ENCODE data around the gene PCMTD2.
"Not testable (repeated sequence)": the region's sequence is repeated elsewhere in the genome, so short reads cannot be mapped to it uniquely, and the experiment has no call there.

PCMTD2 gene

GRCh38 chr20:64315884-64316283, 60.3 kb downstream of the PCMTD2 start:
- not testable (repeated sequence) for H3K9ac ChIP-seq (ENCODE audit: low read length in 2 of 2); H3K9me3 ChIP-seq (ENCODE audit: control insufficient read depth in 2 of 2, low read length in 2 of 2); H3K36me3 ChIP-seq (ENCODE audit: control insufficient read depth in 2 of 2, insufficient read depth in 2 of 2, low read length in 2 of 2); H3K4me3 ChIP-seq (ENCODE audit: low read length in 2 of 2); H3K27me3 ChIP-seq (ENCODE audit: control insufficient read depth in 1 of 2, insufficient read depth in 2 of 2, low read length in 2 of 2); H3K27ac ChIP-seq (ENCODE audit: low read length); H3K4me1 ChIP-seq (ENCODE audit: control insufficient read depth, insufficient read depth, low read length)

DNA sequence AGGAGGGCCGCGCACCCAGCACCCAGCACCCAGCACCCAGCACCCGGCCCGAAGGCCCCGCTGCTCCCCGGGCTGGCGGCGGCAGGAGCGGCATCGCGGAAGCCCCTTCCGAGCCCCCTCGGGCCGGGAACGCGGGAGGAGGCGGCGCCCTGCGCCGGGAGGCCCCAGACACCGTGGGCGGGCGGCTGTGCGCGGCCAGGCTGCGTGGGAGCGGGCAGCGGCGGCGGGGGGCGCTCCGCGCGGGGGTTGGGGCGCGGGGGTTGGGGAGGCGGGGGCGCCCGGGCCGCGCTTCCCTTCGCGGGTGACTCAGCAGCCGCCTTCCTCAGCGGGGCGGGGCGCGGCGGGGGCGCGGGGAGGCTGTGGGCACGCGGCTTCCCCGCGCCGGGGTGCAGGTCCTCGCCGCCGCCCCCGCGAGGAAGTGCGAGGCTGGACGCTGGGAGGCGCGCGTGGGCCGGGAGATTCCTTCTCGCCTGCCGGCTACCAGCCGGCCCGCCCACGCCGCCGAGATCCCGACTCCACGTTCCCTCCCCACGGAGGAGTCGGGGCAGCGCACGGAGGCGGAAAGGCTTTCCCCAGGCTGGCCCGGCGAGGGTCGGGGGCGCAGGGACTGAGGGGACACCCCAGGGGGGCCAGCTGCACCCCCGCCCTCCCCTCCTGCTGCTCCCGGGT, 61.0 kb downstream of the PCMTD2 start:
- not testable (repeated sequence) for H3K9me3 ChIP-seq (ENCODE audit: control insufficient read depth in 2 of 2, low read length in 2 of 2); H3K9ac ChIP-seq (ENCODE audit: low read length in 2 of 2); H3K27me3 ChIP-seq (ENCODE audit: control insufficient read depth in 1 of 2, insufficient read depth in 2 of 2, low read length in 2 of 2); H3K36me3 ChIP-seq (ENCODE audit: control insufficient read depth in 2 of 2, insufficient read depth in 2 of 2, low read length in 2 of 2); H3K4me3 ChIP-seq (ENCODE audit: low read length in 2 of 2); H3K4me1 ChIP-seq (ENCODE audit: control insufficient read depth, insufficient read depth, low read length); H3K27ac ChIP-seq (ENCODE audit: low read length)

- H3K27me3 ChIP-seq (ENCODE audit: control insufficient read depth in 1 of 2, insufficient read depth in 2 of 2, low read length in 2 of 2); H3K4me3 ChIP-seq (ENCODE audit: low read length in 2 of 2); H3K36me3 ChIP-seq (ENCODE audit: control insufficient read depth in 2 of 2, insufficient read depth in 2 of 2, low read length in 2 of 2); H3K4me1 ChIP-seq (ENCODE audit: control insufficient read depth, insufficient read depth, low read length); H3K9ac ChIP-seq (ENCODE audit: low read length in 2 of 2); H3K9me3 ChIP-seq (ENCODE audit: control insufficient read depth in 2 of 2, low read length in 2 of 2); H3K27ac ChIP-seq (ENCODE audit: low read length): not testable (repeated sequence)
Measured at GRCh38 chr20:64317331-64317730, 61.8 kb downstream of the PCMTD2 start.

DNA sequence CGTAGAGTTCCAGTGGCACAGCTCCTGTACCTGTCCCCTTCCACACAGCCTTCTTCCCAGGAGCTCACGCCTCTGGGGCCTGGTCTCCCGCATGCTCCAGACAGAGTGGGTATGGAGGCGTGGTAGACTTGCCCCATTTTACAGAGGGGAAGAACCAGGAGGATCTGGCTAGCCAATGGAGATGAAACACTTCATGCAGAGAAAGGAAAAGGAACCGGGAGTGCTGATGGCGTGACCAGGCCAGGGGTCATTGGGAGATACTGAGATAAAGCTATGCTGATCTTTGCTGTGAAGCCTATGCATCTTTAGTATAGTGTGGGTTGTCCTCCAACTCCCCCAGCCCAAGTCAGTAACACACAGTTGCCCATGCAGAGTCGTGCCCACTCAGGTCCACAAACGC, 62.5 kb downstream of the PCMTD2 start:
- not testable (repeated sequence) for H3K4me3 ChIP-seq (ENCODE audit: low read length in 2 of 2); H3K27me3 ChIP-seq (ENCODE audit: control insufficient read depth in 1 of 2, insufficient read depth in 2 of 2, low read length in 2 of 2); H3K36me3 ChIP-seq (ENCODE audit: control insufficient read depth in 2 of 2, insufficient read depth in 2 of 2, low read length in 2 of 2); H3K27ac ChIP-seq (ENCODE audit: low read length); H3K9ac ChIP-seq (ENCODE audit: low read length in 2 of 2); H3K9me3 ChIP-seq (ENCODE audit: control insufficient read depth in 2 of 2, low read length in 2 of 2); H3K4me1 ChIP-seq (ENCODE audit: control insufficient read depth, insufficient read depth, low read length)

DNA sequence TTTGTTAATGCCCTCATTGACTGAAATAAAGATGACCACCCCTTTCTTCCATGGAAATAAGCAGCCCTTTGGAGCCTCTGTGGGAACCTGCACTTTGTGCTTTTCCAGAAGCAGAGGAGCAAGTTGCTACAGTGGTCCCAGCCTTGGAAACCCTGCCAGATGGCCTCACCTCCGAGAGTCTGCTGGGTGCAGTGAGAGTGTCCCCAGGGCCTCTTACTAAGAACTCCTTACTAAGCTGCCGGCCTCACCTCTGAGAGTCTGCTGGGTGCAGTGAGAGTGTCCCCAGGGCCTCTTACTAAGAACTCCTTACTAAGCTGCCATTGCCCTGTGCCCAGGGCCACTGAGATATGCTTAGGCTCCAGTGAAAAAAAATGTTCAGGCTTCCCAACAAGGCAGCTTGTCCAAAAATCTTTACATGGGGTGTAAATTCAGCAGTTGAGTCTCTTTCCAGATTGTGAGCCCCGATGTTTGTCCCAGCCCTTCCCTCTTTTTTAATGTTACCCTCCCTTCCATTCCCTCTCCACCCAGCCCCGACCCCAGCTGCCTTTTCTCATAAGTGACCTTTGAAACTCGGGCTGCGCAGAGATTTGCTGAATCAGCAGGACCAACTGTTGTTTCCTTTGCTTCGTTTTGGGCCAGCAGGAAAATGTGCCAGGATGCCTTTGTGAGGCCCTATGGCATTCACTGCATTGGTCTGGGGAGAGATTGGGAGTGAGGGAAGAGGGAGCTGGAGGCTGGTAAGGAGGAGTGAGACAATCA, 66.7 kb downstream of the PCMTD2 start:
- not testable (repeated sequence) for H3K9ac ChIP-seq (ENCODE audit: low read length in 2 of 2); H3K9me3 ChIP-seq (ENCODE audit: control insufficient read depth in 2 of 2, low read length in 2 of 2); H3K27me3 ChIP-seq (ENCODE audit: control insufficient read depth in 1 of 2, insufficient read depth in 2 of 2, low read length in 2 of 2); H3K4me1 ChIP-seq (ENCODE audit: control insufficient read depth, insufficient read depth, low read length); H3K36me3 ChIP-seq (ENCODE audit: control insufficient read depth in 2 of 2, insufficient read depth in 2 of 2, low read length in 2 of 2); H3K27ac ChIP-seq (ENCODE audit: low read length); H3K4me3 ChIP-seq (ENCODE audit: low read length in 2 of 2)
